Esophagus squamous epithelium (tissue), 5 donors: ENCODE results near the gene ZNF846. TPM values are rescaled to one million over a fixed set of nuclear protein-coding genes. Genes with fewer than 3 reads are reported as not detected.
"Not testable (repeated sequence)": the region's sequence is repeated elsewhere in the genome, so short reads cannot be mapped to it uniquely, and the experiment has no call there.

Source experiments
- DNase-seq: peaks from one replicate; lab custom pipeline; 2025; lab: John Stamatoyannopoulos, UW
- H3K27ac ChIP-seq, 4 donors: fragments of 200-600 bp; sonication (generic); one replicate each; pipeline ENCODE4 v1.5.1; 2016 to 2019; ENCODE audit warnings: mild to moderate bottlenecking in 1 of 4
- H3K27me3 ChIP-seq, 4 donors: fragments of 200-600 bp; sonication (generic); 1 replicate in 3 of 4; 2 replicates in 1 of 4; pipeline versions ENCODE4 v1.5.1 to v1.6.0; 2017 to 2021; ENCODE audit warnings: antibody characterized with exemption in 1 of 4
- H3K36me3 ChIP-seq, 3 donors: fragments of 200-600 bp; sonication (generic); one replicate each; pipeline ENCODE4 v1.5.1; 2016 to 2019
- H3K4me1 ChIP-seq, 3 donors: fragments of 200-600 bp; sonication (generic); one replicate each; pipeline ENCODE4 v1.5.1; 2017 to 2019
- H3K4me3 ChIP-seq, 4 donors: fragments of 200-600 bp; sonication (generic); 1 replicate in 3 of 4; 2 replicates in 1 of 4; pipeline ENCODE4 v1.5.1; 2016 to 2019; ENCODE audit warnings: mild to moderate bottlenecking in 2 of 4, moderate library complexity in 1 of 4
- H3K9me3 ChIP-seq, 3 donors: fragments of 200-600 bp; sonication (generic); one replicate each; pipeline ENCODE4 v1.5.1; 2016 to 2019
- POLR2A ChIP-seq, 4 donors: fragments of 450-650 bp; IDR thresholded peaks; one replicate each; pipeline ENCODE4 v1.6.1; 2017; ENCODE audit warnings: antibody characterized with exemption in 4 of 4, mild to moderate bottlenecking in 4 of 4, moderate library complexity in 3 of 4
- WGBS, 2 donors: methylation state at CpG; one replicate each; pipeline ENCODE4 v1.1.5; 2018; 5-methylcytosine and 5-hydroxymethylcytosine counted together
- intact Hi-C: fragments of 100-400 bp; cut with DNase I; formaldehyde crosslinking; loops from one replicate; pipeline ENCODE4 v1.15.0; 2022
- total RNA-seq, 4 donors: library from RNA; depleted of rRNA; stranded (reverse); fragments of >200 nt; gene quantifications; one replicate each; pipeline ENCODE4 v1.1.0, GENCODE V29; 2016
- TF ChIP-seq, protein P1 (sequence below), 6 experiments: fragments of 450-650 bp in 4 of 6; fragments of 200-600 bp in 2 of 6; sonication (generic) in 2 of 6; IDR thresholded peaks; one replicate each; pipeline ENCODE4 v1.5.1; 2016 to 2019; ENCODE audit warnings: antibody characterized with exemption in 6 of 6, mild to moderate bottlenecking in 4 of 6, moderate library complexity in 4 of 6
- donor health status: DM: yes; HTN: yes; CAD: no.

ZNF846 gene
- total RNA-seq, 4 donors from 2014 or later: 10.8 to 18.5 (median 13.5) TPM

DNA sequence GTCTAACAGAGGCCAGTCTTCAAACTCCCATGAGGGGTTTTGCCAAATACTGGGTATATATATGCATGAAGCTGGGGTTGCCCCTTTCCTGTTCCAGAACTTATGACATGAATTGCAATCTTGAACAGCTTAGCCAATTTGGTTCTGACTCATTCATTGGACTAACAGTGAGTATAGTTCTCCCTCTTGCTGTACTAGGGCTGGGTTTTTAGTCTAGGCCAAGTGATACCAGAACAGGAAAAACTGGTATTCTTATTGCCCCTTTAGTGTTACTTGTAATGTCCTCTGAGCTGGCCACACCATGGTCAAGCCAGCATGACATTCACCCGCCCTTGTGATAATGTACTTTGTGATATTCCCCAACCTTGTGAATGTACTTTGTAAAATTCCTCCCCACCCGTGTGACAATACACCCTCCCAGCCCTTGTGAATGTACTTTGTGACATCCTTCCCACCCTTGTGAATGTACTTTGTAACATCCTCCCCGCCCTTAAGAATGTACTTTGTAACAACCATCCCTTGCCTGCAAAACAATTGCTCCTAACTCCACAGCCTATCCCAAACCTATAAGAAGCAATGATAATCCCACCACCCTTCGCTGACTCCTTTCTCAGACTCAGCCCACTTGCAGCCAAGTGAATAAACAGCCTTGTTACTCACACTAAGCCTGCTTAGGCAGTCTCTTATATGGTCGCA, 26.9 kb downstream of the ZNF846 start:
- Histone ChIP-seq H3K4me1 (no peaks in the 10 kb centered on the region), H3K27me3 (no peaks in the 10 kb centered on the region), H3K36me3 (no peaks in the 10 kb centered on the region), H3K9me3 (peaks cover 0 to 57% (median 0%) of the 10 kb centered on the region in 3 donors), H3K27ac (peak overlapping the region; percentile 21 to 65 (median 46)), H3K4me3 (no peak overlapping the region)
- no peak for TF ChIP-seq POLR2A (IDR thresholded peaks at IDR 0.05)
- TF ChIP-seq, protein P1, sequence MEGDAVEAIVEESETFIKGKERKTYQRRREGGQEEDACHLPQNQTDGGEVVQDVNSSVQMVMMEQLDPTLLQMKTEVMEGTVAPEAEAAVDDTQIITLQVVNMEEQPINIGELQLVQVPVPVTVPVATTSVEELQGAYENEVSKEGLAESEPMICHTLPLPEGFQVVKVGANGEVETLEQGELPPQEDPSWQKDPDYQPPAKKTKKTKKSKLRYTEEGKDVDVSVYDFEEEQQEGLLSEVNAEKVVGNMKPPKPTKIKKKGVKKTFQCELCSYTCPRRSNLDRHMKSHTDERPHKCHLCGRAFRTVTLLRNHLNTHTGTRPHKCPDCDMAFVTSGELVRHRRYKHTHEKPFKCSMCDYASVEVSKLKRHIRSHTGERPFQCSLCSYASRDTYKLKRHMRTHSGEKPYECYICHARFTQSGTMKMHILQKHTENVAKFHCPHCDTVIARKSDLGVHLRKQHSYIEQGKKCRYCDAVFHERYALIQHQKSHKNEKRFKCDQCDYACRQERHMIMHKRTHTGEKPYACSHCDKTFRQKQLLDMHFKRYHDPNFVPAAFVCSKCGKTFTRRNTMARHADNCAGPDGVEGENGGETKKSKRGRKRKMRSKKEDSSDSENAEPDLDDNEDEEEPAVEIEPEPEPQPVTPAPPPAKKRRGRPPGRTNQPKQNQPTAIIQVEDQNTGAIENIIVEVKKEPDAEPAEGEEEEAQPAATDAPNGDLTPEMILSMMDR (IDR thresholded peaks at IDR 0.05): no peak
- DNase-seq: no peak
- WGBS, 2 donors: 78 to 82% methylated on average over 5 of the region's 5 CpGs
- intact Hi-C loops: no loop called here

DNA sequence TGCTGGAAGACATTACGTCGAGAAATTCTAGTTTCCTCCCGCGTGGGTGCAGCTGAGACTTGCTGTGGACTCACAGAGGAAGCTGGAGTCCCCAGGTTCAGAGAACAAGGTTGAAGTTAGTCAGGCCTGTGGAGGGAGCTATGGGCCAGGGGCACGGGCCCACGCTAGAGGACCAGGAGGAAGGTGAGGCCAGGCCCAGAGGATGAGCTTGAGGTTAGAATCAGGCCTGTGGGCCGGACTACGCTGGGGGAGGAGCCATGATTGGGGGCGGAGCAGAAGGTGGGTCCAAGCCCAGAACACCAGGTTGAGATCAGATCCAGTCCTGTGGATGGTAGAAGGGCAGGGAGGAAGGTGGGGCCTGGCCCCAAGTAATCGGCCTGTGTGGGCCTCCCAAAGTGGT, 32.6 kb downstream of the ZNF846 start:
- intact Hi-C loops: no loop called here

DNA sequence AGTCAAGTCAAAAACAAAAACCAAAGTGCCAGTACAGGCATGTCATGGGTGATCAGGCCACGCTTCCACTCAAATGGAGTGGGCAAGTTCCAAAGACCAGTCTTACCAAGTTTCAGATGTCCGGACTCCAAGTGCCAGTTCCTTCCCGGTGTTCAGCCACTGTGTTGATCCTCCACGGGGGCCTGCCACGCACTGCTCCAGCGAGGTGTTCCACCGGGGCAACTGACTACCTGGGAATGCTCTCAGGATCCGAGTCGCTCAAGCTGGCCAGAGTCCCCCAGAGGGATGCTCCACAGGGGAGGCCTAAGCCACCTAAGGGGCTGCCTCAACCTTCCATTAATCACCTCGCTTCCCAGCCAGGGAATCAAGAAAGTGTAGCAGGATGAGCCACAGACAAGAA, 38.5 kb downstream of the ZNF846 start:
- intact Hi-C loops, H3K27ac ChIP-seq, H3K9me3 ChIP-seq, DNase-seq, H3K36me3 ChIP-seq, H3K27me3 ChIP-seq, H3K4me3 ChIP-seq, H3K4me1 ChIP-seq: not testable (repeated sequence)
- WGBS, 2 donors: 72 to 83% methylated on average over 7 of the region's 10 CpGs

More for the DNA sequence above, 32.6 kb downstream of the ZNF846 start:
- no peaks in the 10 kb centered on the region for H3K4me1 ChIP-seq
- no peaks in the 10 kb centered on the region for H3K27me3 ChIP-seq
- H3K9me3 ChIP-seq: peaks cover 0 to 29% (median 10%) of the 10 kb centered on the region in 3 donors
- 98 to 100% methylated on average over 2 to 6 of the region's 10 CpGs for WGBS, 2 donors
- no peak for DNase-seq
- no peak overlapping the region for H3K4me3 ChIP-seq
- H3K27ac ChIP-seq: no peak overlapping the region
- H3K36me3 ChIP-seq: no peaks in the 10 kb centered on the region
- TF ChIP-seq POLR2A (IDR thresholded peaks at IDR 0.05): no peak
- TF ChIP-seq, protein P1 (IDR thresholded peaks at IDR 0.05): no peak

DNA sequence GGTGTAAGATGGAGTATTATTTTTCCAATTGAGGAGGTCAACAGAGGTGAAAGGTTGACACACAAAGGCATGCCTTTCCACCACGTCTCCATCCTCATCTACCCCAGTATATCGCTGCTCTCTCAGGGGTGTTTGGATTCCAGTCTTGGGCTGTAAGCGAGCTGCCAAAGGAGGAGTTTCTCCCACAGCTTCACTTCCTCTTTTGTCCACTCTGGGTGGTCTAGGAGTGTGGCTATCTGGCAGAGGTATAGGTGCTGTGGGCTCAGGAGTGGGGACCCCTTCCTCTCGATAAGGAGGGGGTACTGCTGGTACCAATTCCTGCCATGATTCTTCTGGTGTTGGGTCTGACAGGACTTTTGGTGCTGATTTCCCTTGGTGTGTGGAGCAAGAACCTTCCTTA, 39.4 kb downstream of the ZNF846 start:
- no peak for DNase-seq
- TF ChIP-seq, protein P1 (IDR thresholded peaks at IDR 0.05): no peak
- no peak for TF ChIP-seq POLR2A (IDR thresholded peaks at IDR 0.05)
- intact Hi-C loops: no loop called here
- H3K27ac ChIP-seq: no peak overlapping the region
- no peaks in the 10 kb centered on the region for H3K4me1 ChIP-seq
- WGBS, 2 donors: 74 to 83% methylated on average over 3 to 4 of the region's 4 CpGs
- no peaks in the 10 kb centered on the region for H3K36me3 ChIP-seq
- no peaks in the 10 kb centered on the region for H3K27me3 ChIP-seq
- no peak overlapping the region for H3K4me3 ChIP-seq
- H3K9me3 ChIP-seq: peaks cover 0 to 8% (median 0%) of the 10 kb centered on the region in 3 donors

DNA sequence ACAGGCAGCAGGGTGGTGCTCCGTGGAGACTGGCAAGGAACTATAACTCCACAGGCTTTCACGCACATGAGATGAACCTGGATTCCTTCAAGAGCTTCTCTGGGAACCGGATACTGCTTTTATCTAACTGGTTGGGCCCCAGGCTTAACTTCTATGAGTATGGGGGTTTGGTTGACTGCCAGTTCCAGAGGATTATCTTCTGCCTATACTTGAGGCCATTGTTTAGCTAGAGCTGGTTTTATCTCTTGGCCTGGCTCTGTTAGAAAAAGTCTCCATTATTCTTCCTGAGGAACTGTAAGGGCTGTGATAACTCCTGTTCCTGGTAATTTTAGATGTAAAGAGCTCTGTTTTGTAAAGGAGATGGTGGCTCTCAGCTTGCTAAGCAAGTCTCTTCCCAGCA, 40.9 kb downstream of the ZNF846 start:
- TF ChIP-seq, protein P1 (IDR thresholded peaks at IDR 0.05): no peak
- no peak for TF ChIP-seq POLR2A (IDR thresholded peaks at IDR 0.05)
- intact Hi-C loops: no loop called here
- WGBS, 2 donors: 45 to 58% methylated on average over 3 of the region's 3 CpGs

DNA sequence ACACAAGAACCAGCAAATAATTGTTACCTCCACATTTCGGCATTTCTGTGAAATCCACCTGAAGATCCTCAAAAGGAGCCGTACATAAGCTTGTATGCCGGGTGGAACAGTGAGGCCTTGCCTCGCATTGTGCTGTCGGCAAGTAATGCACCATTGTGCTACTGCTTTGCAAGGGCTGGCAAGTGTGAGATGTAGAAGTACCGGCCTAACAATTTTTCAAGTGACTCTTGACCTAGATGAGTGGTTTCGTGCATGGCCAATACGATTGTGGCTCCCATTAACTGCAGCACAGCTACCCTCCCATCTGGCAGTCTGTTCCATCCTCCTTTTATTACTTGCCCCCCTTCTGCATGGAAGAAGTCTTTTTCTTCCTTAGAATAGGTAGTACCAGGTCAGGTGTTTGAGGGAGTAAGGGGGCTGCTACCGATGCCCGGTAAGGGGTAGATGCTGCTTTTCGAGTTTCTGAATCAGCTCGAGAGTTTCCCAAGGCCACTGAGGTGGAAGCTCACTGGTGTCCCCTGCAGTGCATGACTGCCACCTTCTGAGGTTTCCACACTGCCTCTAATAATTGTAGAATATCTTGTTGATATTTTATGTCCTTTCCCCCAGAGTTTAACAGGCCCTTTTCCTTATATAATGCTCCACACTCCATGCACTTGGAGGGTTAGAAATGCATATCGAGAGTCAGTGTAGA, 42.9 kb downstream of the ZNF846 start:
- H3K36me3 ChIP-seq, H3K27ac ChIP-seq, intact Hi-C loops, H3K4me1 ChIP-seq, H3K4me3 ChIP-seq, DNase-seq, H3K27me3 ChIP-seq: not testable (repeated sequence)
- 87 to 89% methylated on average over 13 of the region's 13 CpGs for WGBS, 2 donors
- peaks cover 0 to 17% (median 4%) of the 10 kb centered on the region in 3 donors for H3K9me3 ChIP-seq

More for the DNA sequence above, 40.9 kb downstream of the ZNF846 start:
- Histone ChIP-seq H3K4me1 (no peaks in the 10 kb centered on the region), H3K9me3 (peaks cover 0 to 17% (median 4%) of the 10 kb centered on the region in 3 donors), H3K27ac (no peak overlapping the region), H3K36me3 (no peaks in the 10 kb centered on the region), H3K27me3 (no peaks in the 10 kb centered on the region), H3K4me3 (no peak overlapping the region)
- no peak for DNase-seq
